ENCODE results near the gene TMEM161A.
"Not testable (repeated sequence)": the region's sequence is repeated elsewhere in the genome, so short reads cannot be mapped to it uniquely, and the experiment has no call there.

Gene TMEM161A

DNA sequence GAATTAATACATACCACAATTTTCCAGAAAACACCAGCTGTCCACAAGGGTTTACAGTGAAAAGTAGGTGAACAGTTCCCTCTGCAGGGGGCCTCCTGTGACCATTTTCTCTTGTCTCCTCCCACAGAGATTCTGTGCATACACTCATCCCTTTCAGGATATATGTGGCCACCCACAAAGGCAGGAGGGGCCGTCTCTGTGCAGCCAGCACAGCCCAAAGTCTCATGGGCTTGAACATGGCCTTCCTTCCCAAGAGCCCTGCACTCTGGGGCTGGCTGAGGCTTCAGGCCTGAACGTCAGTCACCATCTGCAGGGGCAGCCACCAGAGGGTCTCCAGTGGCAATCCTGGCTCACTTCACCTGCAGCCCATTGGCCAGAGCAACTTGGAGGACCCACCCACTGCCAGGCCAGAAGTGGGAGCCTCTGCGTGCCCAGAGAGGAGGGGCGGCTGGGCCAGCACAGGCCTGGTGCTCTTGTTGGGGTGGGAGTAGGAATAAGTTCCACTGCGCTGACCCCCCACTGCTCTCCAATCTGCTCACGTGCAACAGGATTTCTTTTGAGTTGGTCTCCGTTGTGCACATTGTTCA, 25.1 kb downstream of the TMEM161A start:
- no peak for DNase-seq (ENCODE audit: low spot score)
- in situ Hi-C loops (cut with MboI; ENCODE audit: low sequenced_read_pairs, unreplicated experiment), result no loop called here
- TF ChIP-seq, protein P1, sequence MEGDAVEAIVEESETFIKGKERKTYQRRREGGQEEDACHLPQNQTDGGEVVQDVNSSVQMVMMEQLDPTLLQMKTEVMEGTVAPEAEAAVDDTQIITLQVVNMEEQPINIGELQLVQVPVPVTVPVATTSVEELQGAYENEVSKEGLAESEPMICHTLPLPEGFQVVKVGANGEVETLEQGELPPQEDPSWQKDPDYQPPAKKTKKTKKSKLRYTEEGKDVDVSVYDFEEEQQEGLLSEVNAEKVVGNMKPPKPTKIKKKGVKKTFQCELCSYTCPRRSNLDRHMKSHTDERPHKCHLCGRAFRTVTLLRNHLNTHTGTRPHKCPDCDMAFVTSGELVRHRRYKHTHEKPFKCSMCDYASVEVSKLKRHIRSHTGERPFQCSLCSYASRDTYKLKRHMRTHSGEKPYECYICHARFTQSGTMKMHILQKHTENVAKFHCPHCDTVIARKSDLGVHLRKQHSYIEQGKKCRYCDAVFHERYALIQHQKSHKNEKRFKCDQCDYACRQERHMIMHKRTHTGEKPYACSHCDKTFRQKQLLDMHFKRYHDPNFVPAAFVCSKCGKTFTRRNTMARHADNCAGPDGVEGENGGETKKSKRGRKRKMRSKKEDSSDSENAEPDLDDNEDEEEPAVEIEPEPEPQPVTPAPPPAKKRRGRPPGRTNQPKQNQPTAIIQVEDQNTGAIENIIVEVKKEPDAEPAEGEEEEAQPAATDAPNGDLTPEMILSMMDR (IDR thresholded peaks at IDR 0.05; ENCODE audit: borderline replicate concordance, control extremely low read depth, extremely low read depth, insufficient read depth, missing control alignments), result no peak

DNA sequence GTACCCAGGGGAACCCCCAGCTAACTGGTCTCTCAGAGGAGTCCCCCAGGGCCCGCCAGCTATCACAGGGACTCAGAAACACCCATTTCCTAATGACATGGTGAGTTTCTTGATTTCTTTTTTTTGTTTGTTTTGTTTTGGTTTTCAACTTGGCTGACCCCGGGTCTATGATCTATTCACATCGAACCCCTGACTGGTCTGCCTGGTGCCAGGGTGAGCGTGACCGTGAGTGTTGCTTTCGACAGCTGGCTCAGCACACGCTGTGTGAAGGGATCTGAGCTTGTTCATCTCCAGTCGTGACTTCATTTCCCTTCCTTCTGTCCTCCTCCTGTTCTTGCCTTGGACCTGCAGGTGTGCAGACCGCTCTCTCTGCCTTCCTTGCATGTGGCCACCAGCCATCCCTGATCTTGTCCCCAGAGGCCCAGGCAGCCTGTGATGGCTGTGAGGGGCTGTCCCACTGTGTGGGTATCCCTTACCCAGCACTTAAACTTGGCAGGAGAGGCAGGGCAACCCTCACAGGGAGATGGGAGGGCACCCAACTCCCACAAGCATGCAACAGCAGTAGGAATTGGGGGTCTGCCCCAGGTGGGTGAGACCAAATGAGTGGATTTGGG, 26.2 kb downstream of the TMEM161A start:
- in situ Hi-C loops (cut with MboI; ENCODE audit: low sequenced_read_pairs, unreplicated experiment), result no loop called here
- DNase-seq (ENCODE audit: low spot score), result no peak
- TF ChIP-seq, protein P1 (IDR thresholded peaks at IDR 0.05; ENCODE audit: borderline replicate concordance, control extremely low read depth, extremely low read depth, insufficient read depth, missing control alignments), result no peak

DNA sequence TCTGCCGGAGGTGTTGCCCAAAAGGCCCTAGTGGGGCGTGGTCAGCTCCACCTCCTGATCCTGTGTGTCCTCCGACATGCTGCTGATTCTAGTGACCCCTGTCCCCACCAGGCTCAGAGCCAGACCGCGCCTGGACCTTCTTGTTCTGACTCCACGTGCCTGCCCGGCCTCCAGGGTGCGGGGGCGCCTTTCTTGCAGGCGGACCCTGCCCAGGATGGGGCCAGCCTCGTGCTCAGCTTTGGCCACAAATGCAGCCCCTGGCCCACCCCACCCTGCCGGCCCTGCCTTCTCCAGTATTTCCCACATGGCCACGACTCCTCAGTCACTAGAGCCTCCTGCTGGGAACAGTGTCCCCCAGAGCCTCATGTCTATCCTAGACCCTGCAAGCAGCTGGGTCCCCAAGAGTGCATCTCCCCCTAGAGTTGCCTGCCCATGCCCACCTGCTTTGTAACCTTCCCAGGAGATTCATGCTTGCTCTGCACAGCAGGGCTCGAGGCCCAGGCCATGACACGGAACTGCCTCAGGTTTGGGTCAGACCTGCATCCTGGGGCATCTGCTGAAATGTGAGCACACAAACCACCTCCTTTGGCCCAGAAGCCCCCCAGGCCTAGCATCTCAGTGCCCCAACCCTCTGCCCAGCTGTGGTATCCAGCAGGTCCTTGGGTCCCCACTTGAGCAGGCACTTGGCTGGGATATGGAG, 27.0 kb downstream of the TMEM161A start:
- in situ Hi-C loops (cut with MboI; ENCODE audit: low sequenced_read_pairs, unreplicated experiment), result no loop called here
- TF ChIP-seq, protein P1 (IDR thresholded peaks at IDR 0.05; ENCODE audit: borderline replicate concordance, control extremely low read depth, extremely low read depth, insufficient read depth, missing control alignments), result no peak
- DNase-seq (ENCODE audit: low spot score), result no peak

DNA sequence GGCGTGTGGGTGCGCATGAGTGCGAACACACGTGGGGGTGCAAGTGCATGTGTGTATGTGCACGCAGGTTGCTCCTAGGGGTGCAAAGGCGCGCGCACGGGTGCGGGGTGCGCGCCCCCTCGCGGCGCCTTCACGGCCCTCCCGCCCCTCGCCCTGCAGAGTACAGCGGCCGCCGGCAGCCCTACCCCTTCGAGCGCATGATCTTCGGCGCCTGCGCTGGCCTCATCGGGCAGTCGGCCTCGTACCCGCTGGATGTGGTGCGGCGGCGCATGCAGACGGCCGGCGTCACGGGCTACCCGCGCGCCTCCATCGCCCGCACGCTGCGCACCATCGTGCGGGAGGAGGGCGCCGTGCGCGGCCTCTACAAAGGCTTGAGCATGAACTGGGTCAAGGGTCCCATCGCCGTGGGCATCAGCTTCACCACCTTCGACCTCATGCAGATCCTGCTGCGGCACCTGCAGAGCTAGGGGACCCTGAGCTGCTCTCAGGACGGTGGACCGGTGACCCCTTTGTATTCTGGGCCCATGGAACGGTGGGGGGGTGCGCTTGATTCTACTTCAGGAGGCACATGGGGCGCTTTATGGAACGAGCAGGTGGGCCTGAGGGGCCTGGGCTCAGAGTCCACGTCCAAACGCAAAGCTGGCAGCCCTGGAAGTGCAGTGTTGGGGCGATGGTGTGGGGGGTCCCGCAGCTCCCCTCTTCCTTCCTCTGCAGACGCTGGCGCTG, 27.7 kb downstream of the TMEM161A start:
- peak; percentile 69 for DNase-seq (ENCODE audit: low spot score)
- in situ Hi-C loops (cut with MboI; ENCODE audit: low sequenced_read_pairs, unreplicated experiment), result no loop called here
- TF ChIP-seq, protein P1 (IDR thresholded peaks at IDR 0.05; ENCODE audit: borderline replicate concordance, control extremely low read depth, extremely low read depth, insufficient read depth, missing control alignments), result peak; percentile 37

DNA sequence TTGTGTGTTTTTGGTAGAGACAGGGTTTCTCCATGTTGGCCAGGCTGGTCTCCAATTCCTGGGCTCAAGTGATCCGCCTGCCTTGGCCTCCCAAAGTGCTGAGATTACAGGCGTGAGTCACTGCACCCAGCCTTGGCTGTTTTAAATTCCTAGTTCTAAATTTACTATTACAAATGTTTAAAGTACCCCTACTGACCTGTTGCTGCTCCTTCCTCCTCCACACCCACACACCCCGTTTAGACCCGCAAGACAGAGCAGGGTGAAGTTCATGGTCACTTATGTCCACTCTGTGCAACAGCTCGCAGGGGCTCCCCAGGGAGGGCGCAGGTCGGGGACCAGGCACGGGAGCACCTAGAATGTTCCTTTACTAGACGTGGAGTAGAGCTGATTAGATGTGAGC, 28.7 kb downstream of the TMEM161A start:
- in situ Hi-C loops (cut with MboI; ENCODE audit: low sequenced_read_pairs, unreplicated experiment), result no loop called here
- TF ChIP-seq, protein P1 (IDR thresholded peaks at IDR 0.05; ENCODE audit: borderline replicate concordance, control extremely low read depth, extremely low read depth, insufficient read depth, missing control alignments), result no peak
- DNase-seq (ENCODE audit: low spot score), result no peak

DNA sequence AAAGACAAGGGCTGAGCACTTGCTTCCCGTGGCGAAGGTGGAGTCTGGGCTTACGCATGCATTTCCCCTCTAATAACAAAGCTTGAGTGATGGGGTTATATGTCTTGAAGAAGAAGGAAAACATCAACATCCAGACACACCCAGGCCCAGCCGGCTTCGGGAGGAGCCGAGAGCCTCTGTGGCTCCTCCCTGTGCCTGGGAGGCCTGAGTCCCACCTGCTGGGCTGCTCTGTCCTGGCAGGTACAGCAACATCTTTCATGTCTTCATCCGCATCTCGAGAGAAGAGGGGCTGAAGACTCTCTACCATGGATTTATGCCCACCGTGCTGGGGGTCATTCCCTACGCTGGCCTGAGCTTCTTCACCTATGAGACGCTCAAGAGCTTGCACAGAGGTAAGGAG, 30.6 kb downstream of the TMEM161A start:
- in situ Hi-C loops (cut with MboI; ENCODE audit: low sequenced_read_pairs, unreplicated experiment), result no loop called here

DNA sequence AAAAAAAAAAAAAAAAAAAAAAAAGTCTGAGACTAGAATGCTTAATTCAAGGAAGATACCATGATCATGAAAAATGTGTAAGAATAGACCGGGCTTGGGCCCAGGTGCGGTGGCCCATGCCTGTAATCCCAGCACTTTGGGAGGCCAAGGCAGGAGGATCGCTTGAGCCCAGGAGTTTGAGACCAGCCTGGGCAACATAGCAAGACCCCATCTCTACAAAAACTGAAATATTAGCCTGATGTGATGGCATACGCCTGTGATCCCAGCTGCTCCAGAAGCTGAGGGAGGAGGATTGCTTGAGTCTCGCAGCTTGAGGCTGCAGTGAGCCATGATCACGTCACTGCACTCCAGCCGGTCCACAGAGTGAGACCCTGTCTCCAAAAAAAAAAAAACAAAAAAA, 31.3 kb downstream of the TMEM161A start:
- DNase-seq (ENCODE audit: low spot score); in situ Hi-C loops (cut with MboI; ENCODE audit: low sequenced_read_pairs, unreplicated experiment): not testable (repeated sequence)

More for the DNA sequence above, 30.6 kb downstream of the TMEM161A start:
- no peak for DNase-seq (ENCODE audit: low spot score)
- TF ChIP-seq, protein P1 (IDR thresholded peaks at IDR 0.05; ENCODE audit: borderline replicate concordance, control extremely low read depth, extremely low read depth, insufficient read depth, missing control alignments), result no peak
